Psoas muscle (tissue), 8 donors: ENCODE measurements around the gene IHH. TPM values are rescaled to one million over a fixed set of nuclear protein-coding genes. Genes with fewer than 3 reads are reported as not detected.

Source experiments
- ATAC-seq, 4 donors: fragments of 200-7000 bp; cut with Tn5 transposase; one replicate each; pipeline ENCODE4 v1.9.1; 2020; ENCODE audit warnings: moderate library complexity in 3 of 4, mild to moderate bottlenecking in 2 of 4
- DNase-seq, 2 donors: peaks; one replicate each; pipeline ENCODE4 v3.0.0-alpha.2; 2020
- H3K27ac ChIP-seq: fragments of 200-600 bp; one replicate; pipeline ENCODE4 v1.8.0; 2022
- H3K27me3 ChIP-seq, 3 donors: fragments of 200-600 bp in 1 of 3; one replicate each; pipeline versions ENCODE4 v1.6.1 to v1.8.0; 2013 to 2022; ENCODE audit warnings: low read length in 2 of 3, mild to moderate bottlenecking in 2 of 3, moderate library complexity in 1 of 3; ENCODE audit not compliant: insufficient read depth in 3 of 3
- H3K36me3 ChIP-seq, 2 donors: fragments of 200-600 bp in 1 of 2; one replicate each; pipeline versions ENCODE4 v1.6.1 to v1.8.0; 2013 to 2022; ENCODE audit warnings: low read depth in 1 of 2, mild to moderate bottlenecking in 1 of 2, moderate library complexity in 1 of 2; ENCODE audit not compliant: insufficient read depth in 1 of 2
- H3K4me1 ChIP-seq: fragments of 200-600 bp; one replicate; pipeline ENCODE4 v1.8.0; 2022
- H3K4me3 ChIP-seq: fragments of 200-600 bp; one replicate; pipeline ENCODE4 v1.8.0; 2022; ENCODE audit warnings: mild to moderate bottlenecking
- H3K9me3 ChIP-seq: fragments of 200-600 bp; one replicate; pipeline ENCODE4 v1.8.0; 2022
- WGBS, 3 donors: extraction: QIAGEN DNeasy Blood & Tissue Kit; methylation state at CpG; one replicate each; pipeline versions ENCODE4 v1.1.6 to v1.1.7; 2013; 5-methylcytosine and 5-hydroxymethylcytosine counted together
- intact Hi-C, 2 donors: fragments of 100-400 bp; cut with DNase I; formaldehyde crosslinking; loops; one replicate each; pipeline versions ENCODE4 v1.11.0 to v1.14.2; 2022
- polyA plus RNA-seq, 3 donors: library from polyadenylated mRNA; stranded (reverse); fragments of 200-250 nt; gene quantifications; one replicate each; pipeline ENCODE4 v1.2.3, GENCODE V29; 2013
- total RNA-seq, 4 donors: library from RNA; stranded (reverse); fragmentation: NEBNext Ultra II Directional in 2 of 4; extraction: Animal tissue kit (Norgen Biotek cat#: 25700) in 2 of 4; gene quantifications; one replicate each; pipeline versions ENCODE4 v1.2.1 to v1.2.4, GENCODE V29; 2021 to 2023
- TF ChIP-seq, protein P1 (sequence below): fragments of 200-600 bp; IDR thresholded peaks from one replicate; pipeline ENCODE4 v1.8.0; 2022; ENCODE audit warnings: antibody characterized with exemption
- donor health status: healthy with polysubstance abuse.
- donor health status: DM: no; HTN: no; CAD: no; lungs with moderate emphysema.
- donor health status: Bipolar disorder and iron deficiency.
- donor health status: healthy.
- donor health status: DM: yes; HTN: yes; CAD: no.
- donor health status: DM: no; HTN: no; CAD: no.
- donor health status: DM: no; HTN: no; CAD: no.
- donor health status: DM: yes; HTN: yes; CAD: no.

IHH gene
- total and polyA plus RNA-seq, 7 donors: 0.03 to 0.12 TPM; not detected in 5

DNA sequence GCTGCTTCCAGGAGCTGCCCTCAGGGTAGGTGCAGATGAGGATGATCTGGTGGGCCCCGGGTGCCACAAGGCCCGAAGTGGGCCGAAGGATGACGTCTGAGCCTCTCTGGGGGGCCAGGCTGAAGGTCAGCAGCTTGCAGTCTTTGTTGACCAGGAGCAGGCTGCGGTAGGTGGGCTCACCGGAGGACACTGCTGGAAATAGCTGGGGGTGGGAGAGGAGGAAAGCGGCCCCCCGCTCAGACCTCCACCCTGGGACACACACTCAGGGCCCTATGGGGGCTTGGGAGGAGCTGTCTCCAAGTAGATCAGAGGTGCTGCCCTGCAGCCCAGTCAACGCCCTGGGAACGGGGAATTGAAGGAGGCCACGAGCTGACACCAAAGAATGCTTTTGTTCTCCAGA, 36.7 kb downstream of the IHH start:
- TF ChIP-seq, protein P1, sequence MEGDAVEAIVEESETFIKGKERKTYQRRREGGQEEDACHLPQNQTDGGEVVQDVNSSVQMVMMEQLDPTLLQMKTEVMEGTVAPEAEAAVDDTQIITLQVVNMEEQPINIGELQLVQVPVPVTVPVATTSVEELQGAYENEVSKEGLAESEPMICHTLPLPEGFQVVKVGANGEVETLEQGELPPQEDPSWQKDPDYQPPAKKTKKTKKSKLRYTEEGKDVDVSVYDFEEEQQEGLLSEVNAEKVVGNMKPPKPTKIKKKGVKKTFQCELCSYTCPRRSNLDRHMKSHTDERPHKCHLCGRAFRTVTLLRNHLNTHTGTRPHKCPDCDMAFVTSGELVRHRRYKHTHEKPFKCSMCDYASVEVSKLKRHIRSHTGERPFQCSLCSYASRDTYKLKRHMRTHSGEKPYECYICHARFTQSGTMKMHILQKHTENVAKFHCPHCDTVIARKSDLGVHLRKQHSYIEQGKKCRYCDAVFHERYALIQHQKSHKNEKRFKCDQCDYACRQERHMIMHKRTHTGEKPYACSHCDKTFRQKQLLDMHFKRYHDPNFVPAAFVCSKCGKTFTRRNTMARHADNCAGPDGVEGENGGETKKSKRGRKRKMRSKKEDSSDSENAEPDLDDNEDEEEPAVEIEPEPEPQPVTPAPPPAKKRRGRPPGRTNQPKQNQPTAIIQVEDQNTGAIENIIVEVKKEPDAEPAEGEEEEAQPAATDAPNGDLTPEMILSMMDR: no peak
- Histone ChIP-seq H3K36me3 (no peaks in the 10 kb centered on the region), H3K4me3 (no peak overlapping the region), H3K4me1 (no peaks in the 10 kb centered on the region), H3K27me3 (no peaks in the 10 kb centered on the region), H3K9me3 (no peaks in the 10 kb centered on the region), H3K27ac (no peak overlapping the region)
- ATAC-seq (no peak), DNase-seq (peak in 1 of 2 donors; percentile 18)
- intact Hi-C loops: no loop called here
- WGBS, 3 donors: 77 to 82% (median 79%) methylated on average over 10 to 11 of the region's 11 CpGs

DNA sequence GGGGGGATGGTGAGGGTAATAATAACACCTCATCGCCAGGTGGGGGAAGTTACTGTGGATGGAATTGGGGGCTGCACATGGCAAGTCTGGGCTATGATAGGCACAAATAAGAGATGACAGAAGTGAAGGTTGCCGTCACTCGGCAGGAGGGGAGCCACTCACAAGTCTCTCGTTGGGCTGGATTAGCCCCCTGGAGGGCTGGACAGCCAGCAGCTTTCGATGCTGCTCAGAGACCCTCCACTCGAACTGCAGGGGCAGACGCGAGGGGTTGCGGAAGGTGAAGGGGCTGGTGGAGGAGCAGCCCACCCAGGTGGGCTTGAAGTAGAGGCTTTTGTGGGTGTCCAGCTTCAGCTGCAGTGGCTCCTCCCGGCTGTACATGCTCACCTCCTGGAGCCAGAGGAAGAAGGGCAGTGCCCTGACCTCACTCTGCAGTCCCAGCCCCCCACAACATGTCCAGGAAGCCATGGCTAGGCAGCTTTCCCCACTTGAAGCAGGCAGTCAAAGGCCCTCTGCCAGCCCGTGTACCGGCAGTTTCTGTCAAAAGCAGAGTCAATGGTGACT, 37.6 kb downstream of the IHH start:
- H3K36me3 ChIP-seq: no peaks in the 10 kb centered on the region
- TF ChIP-seq, protein P1: no peak
- intact Hi-C loops: no loop called here
- no peak overlapping the region for H3K4me3 ChIP-seq
- 80 to 83% (median 82%) methylated on average over 12 of the region's 12 CpGs for WGBS, 3 donors
- no peaks in the 10 kb centered on the region for H3K27me3 ChIP-seq
- no peaks in the 10 kb centered on the region for H3K9me3 ChIP-seq
- H3K4me1 ChIP-seq: no peaks in the 10 kb centered on the region
- ATAC-seq (no peak), DNase-seq (peak in 1 of 2 donors; percentile 19)
- no peak overlapping the region for H3K27ac ChIP-seq

DNA sequence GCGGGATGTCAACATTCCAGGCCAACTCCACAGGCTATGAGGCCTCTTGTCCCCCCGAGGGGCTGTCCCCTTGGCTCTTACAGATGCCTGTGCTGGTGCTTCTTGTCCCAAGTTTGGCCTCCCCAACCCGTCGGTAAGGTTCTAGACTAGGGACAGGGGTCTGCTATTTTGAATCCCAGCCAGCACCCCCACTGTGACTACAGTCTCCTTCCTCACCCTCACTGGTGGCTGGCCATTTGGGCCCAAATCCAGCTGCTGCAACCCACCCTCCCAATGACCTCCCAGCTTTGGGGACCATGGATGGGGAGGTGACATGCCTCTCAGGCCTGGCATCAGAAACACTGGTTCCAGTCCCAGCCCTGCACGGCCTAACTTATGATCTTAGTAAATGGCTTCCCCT, 38.1 kb downstream of the IHH start:
- Histone ChIP-seq H3K4me3 (no peak overlapping the region), H3K4me1 (no peaks in the 10 kb centered on the region), H3K27ac (no peak overlapping the region), H3K36me3 (no peaks in the 10 kb centered on the region), H3K9me3 (no peaks in the 10 kb centered on the region), H3K27me3 (no peaks in the 10 kb centered on the region)
- 82 to 91% (median 90%) methylated on average over 5 of the region's 5 CpGs for WGBS, 3 donors
- DNase-seq: peak in 1 of 2 donors; percentile 22
- TF ChIP-seq, protein P1: no peak
- no peak for ATAC-seq
- intact Hi-C loops: no loop called here

DNA sequence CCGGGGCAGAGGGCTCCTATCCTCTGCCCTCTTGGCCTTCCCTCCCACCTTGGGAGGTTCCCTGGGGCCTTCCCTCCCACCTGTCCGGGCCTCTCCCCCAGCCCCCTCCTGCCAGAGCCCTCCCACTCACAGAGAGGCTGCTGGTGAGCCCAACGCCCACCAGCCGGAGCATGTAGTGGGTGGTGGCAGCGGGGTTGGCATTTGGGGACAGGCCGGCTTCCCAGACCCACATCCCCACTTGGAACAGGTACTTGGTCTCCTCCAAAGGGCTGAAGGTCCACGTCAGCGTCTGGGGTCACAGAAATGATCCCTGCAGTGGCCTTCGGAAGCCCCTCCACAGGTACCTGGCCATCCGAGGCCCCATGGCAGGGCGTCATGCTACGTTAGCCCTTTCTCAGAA, 38.7 kb downstream of the IHH start:
- TF ChIP-seq, protein P1: no peak
- Histone ChIP-seq H3K27me3 (no peaks in the 10 kb centered on the region), H3K36me3 (no peaks in the 10 kb centered on the region), H3K9me3 (no peaks in the 10 kb centered on the region), H3K4me3 (no peak overlapping the region), H3K27ac (no peak overlapping the region), H3K4me1 (no peaks in the 10 kb centered on the region)
- DNase-seq: peak in 1 of 2 donors; percentile 28
- WGBS, 3 donors: 87 to 88% (median 88%) methylated on average over 12 of the region's 12 CpGs
- intact Hi-C loops: no loop called here
- no peak for ATAC-seq

DNA sequence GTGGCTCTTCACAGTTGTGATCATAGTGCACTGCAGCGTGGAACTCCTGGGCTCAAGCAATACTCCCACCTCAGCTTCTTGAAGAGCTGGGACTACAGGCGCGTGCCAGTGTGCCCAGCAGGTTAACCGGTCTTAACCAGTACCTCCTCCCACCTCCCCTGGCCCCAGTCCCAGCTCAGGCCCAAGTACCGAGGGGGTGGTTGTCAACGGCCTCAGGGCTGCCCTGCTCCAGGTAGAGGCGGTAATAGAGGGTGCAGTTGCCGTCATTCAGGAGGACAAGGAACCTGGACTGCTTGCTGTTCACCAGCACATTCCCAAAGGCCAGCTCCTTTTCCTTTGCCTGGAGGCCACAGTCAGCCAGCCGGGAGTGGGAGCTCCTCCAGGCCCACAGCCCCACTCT, 39.1 kb downstream of the IHH start:
- whole genome bisulfite sequencing, 3 donors: 88 to 91% (median 90%) methylated on average over 9 of the region's 9 CpGs
- TF ChIP-seq, protein P1: no peak
- no peak overlapping the region for H3K27ac ChIP-seq
- no peaks in the 10 kb centered on the region for H3K27me3 ChIP-seq
- DNase-seq (peak in 1 of 2 donors; percentile 44), ATAC-seq (no peak)
- no peaks in the 10 kb centered on the region for H3K9me3 ChIP-seq
- intact Hi-C loops: no loop called here
- H3K4me1 ChIP-seq: no peaks in the 10 kb centered on the region
- H3K36me3 ChIP-seq: no peaks in the 10 kb centered on the region
- H3K4me3 ChIP-seq: no peak overlapping the region
